Smooth muscle cell (in vitro differentiated cells): Measurements from ENCODE around the gene AOPEP. TPM values are rescaled to one million over a fixed set of nuclear protein-coding genes. Genes with fewer than 3 reads are reported as not detected.

Experiments
- DNase-seq: peaks from one replicate; lab custom pipeline; 2025; ENCODE audit not compliant: unreplicated experiment; lab: John Stamatoyannopoulos, UW
- H2AFZ ChIP-seq: fragments of 200-600 bp; sonication (generic); 2 replicates; pipeline ENCODE4 v1.6.0; 2016; ENCODE audit warnings: antibody characterized with exemption, low read depth, mild to moderate bottlenecking
- H3F3A ChIP-seq: fragments of 200-600 bp; sonication (generic); 2 replicates; pipeline ENCODE4 v1.6.0; 2017; ENCODE audit warnings: antibody characterized with exemption, low read depth
- H3K27ac ChIP-seq: fragments of 200-600 bp; sonication (generic); 2 replicates; pipeline ENCODE4 v1.5.1; 2016; ENCODE audit warnings: low read depth, mild to moderate bottlenecking
- H3K27me3 ChIP-seq: fragments of 200-600 bp; sonication (generic); 2 replicates; pipeline ENCODE4 v1.6.1; 2016; ENCODE audit warnings: low read depth, mild to moderate bottlenecking
- H3K36me3 ChIP-seq: fragments of 200-600 bp; sonication (generic); 2 replicates; pipeline ENCODE4 v1.5.1; 2016; ENCODE audit warnings: low read depth
- H3K4me1 ChIP-seq: fragments of 200-600 bp; sonication (generic); 2 replicates; pipeline ENCODE4 v1.5.1; 2016; ENCODE audit warnings: low read depth
- H3K4me2 ChIP-seq: fragments of 200-600 bp; sonication (generic); 2 replicates; pipeline ENCODE4 v1.6.0; 2016; ENCODE audit warnings: mild to moderate bottlenecking
- H3K4me3 ChIP-seq: fragments of 200-600 bp; sonication (generic); 2 replicates; pipeline ENCODE4 v1.5.1; 2016; ENCODE audit warnings: mild to moderate bottlenecking
- H3K79me2 ChIP-seq: fragments of 200-600 bp; sonication (generic); 2 replicates; pipeline ENCODE4 v1.6.0; 2016; ENCODE audit warnings: low read depth, mild to moderate bottlenecking
- H3K9ac ChIP-seq: fragments of 200-600 bp; sonication (generic); 2 replicates; pipeline ENCODE4 v1.6.0; 2016; ENCODE audit warnings: low read depth
- H3K9me3 ChIP-seq: fragments of 200-600 bp; sonication (generic); replicated peaks from 2 replicates; pipeline ENCODE4 v1.5.1; 2016; ENCODE audit warnings: low read depth
- H4K20me1 ChIP-seq: fragments of 200-600 bp; sonication (generic); 2 replicates; pipeline ENCODE4 v1.6.0; 2016; ENCODE audit warnings: low read depth
- CTCF ChIP-seq: fragments of 200-600 bp; sonication (generic); IDR thresholded peaks from 2 replicates; pipeline ENCODE4 v1.5.1; 2017; ENCODE audit warnings: borderline replicate concordance, mild to moderate bottlenecking, antibody characterized with exemption; ENCODE audit not compliant: insufficient read depth, poor library complexity, severe bottlenecking
- WGBS: methylation state at CpG from one replicate; pipeline ENCODE4 v1.1.7; 2016; ENCODE audit warnings: low lambda C conversion rate; 5-methylcytosine and 5-hydroxymethylcytosine counted together
- polyA plus RNA-seq: library from polyadenylated mRNA; unstranded; fragments of >200 nt; fragmentation: Nextera tagmentation; extraction: Ambion mirVana; gene quantifications from 2 replicates; pipeline ENCODE4 v1.2.1, GENCODE V29; 2016
- total RNA-seq: library from RNA; depleted of rRNA; stranded (reverse); fragments of >200 nt; gene quantifications from 2 replicates; pipeline ENCODE4 v1.2.3, GENCODE V29; 2014

The AOPEP gene
- total and polyA plus RNA-seq, 2 experiments from 2014 or later = 52.7 to 94.9 TPM

- Histone ChIP-seq H3K27ac (peak overlapping the region; percentile 3), H3K36me3 (peaks cover 17% of the 10 kb centered on the region)
Observed at GRCh38 chr9:94745806-94746540, 19.5 kb downstream of the AOPEP start.

GRCh38 chr9:94746541-94747370, 20.3 kb downstream of the AOPEP start:
- no peak for TF ChIP-seq CTCF
- Histone ChIP-seq H3K9ac (no peak overlapping the region), H3K27ac (peak overlapping the region; percentile 3), H3K79me2 (peaks cover 22% of the 10 kb centered on the region), H2AFZ (no peak overlapping the region), H3K4me1 (no peaks in the 10 kb centered on the region), H3K9me3 (peaks cover 12% of the 10 kb centered on the region), H3K27me3 (no peaks in the 10 kb centered on the region), H3K4me2 (peak overlapping the region; percentile 29), H3K36me3 (peaks cover 17% of the 10 kb centered on the region), H3F3A (no peaks in the 10 kb centered on the region), H4K20me1 (no peaks in the 10 kb centered on the region), H3K4me3 (no peak overlapping the region)
- no peak for DNase-seq
- 29% methylated on average over 4 of the region's 4 CpGs for WGBS

More at GRCh38 chr9:94745806-94746540, 19.5 kb downstream of the AOPEP start:
- H3K4me3 ChIP-seq = no peak overlapping the region
- DNase-seq = no peak
- no peak overlapping the region for H3K9ac ChIP-seq
- no peak overlapping the region for H2AFZ ChIP-seq
- peaks cover 27% of the 10 kb centered on the region for H3K79me2 ChIP-seq
- no peaks in the 10 kb centered on the region for H3K27me3 ChIP-seq
- H3K4me2 ChIP-seq = peak overlapping the region; percentile 29
- WGBS = 93% methylated on average over 8 of the region's 8 CpGs
- H4K20me1 ChIP-seq = no peaks in the 10 kb centered on the region
- no peaks in the 10 kb centered on the region for H3F3A ChIP-seq
- no peak for TF ChIP-seq CTCF
- no peaks in the 10 kb centered on the region for H3K4me1 ChIP-seq
- H3K9me3 ChIP-seq = peaks cover 12% of the 10 kb centered on the region

- Histone ChIP-seq H2AFZ (no peak overlapping the region), H3K9ac (no peak overlapping the region), H3K4me3 (no peak overlapping the region), H3K9me3 (peaks cover 2% of the 10 kb centered on the region), H3K27me3 (no peaks in the 10 kb centered on the region), H3K4me2 (peak overlapping the region; percentile 25), H3K27ac (peak overlapping the region; percentile 10), H3K79me2 (peaks cover 7% of the 10 kb centered on the region), H3K4me1 (peaks cover 22% of the 10 kb centered on the region), H3F3A (peaks cover 17% of the 10 kb centered on the region), H3K36me3 (peaks cover 2% of the 10 kb centered on the region), H4K20me1 (no peaks in the 10 kb centered on the region)
- 69% methylated on average over 4 of the region's 4 CpGs for WGBS
- DNase-seq = no peak
- no peak for TF ChIP-seq CTCF
Observed at GRCh38 chr9:94754976-94755475, 28.5 kb downstream of the AOPEP start.
